B cell (primary cell): ENCODE measurements around the gene PCSK4. TPM values are rescaled to one million over a fixed set of nuclear protein-coding genes. Genes with fewer than 3 reads are reported as not detected.

Experiments used
- ATAC-seq: fragments of 200-7000 bp; cut with Tn5 transposase; one replicate; pipeline ENCODE4 v1.10.0; 2021; ENCODE audit warnings: low read depth, mild to moderate bottlenecking, moderate number of reproducible peaks, moderate library complexity
- CTCF ChIA-PET: fragments of 350-600 bp; sonication (Branson Sonifier 250); formaldehyde crosslinking; loops from one replicate; lab custom pipeline; 2021; ENCODE audit warnings: antibody characterized with exemption, inconsistent platforms; lab: Charles Lee
- POLR2A ChIA-PET: fragments of 350-600 bp; sonication (Branson Sonifier 250); formaldehyde crosslinking; loops from one replicate; lab custom pipeline; 2021; ENCODE audit warnings: antibody characterized with exemption; lab: Charles Lee
- DNase-seq: peaks from one replicate; pipeline ENCODE4 v3.0.0; 2013
- H2AFZ ChIP-seq: 2 replicates; pipeline ENCODE4 v1.6.1; 2012; ENCODE audit warnings: mild to moderate bottlenecking, low read depth, low read length; ENCODE audit not compliant: insufficient read depth, poor library complexity, severe bottlenecking
- H3K27ac ChIP-seq, 2 donors: 1 replicate in 1 of 2; 2 replicates in 1 of 2; pipeline ENCODE4 v1.5.1; 2012 to 2013; ENCODE audit warnings: low read length in 2 of 2, mild to moderate bottlenecking in 2 of 2, moderate library complexity in 1 of 2
- H3K27me3 ChIP-seq, 4 experiments: fragments of 200-600 bp in 1 of 4; sonication (generic) in 1 of 4; replicated peaks in 1 of 4; 1 replicate in 2 of 4; 2 replicates in 2 of 4; pipeline versions ENCODE4 v1.6.1 to v1.7.0; 2013 to 2016; ENCODE audit warnings: low read length in 3 of 4, mild to moderate bottlenecking in 2 of 4, mixed read lengths in 1 of 4, moderate library complexity in 1 of 4; ENCODE audit not compliant: insufficient read depth in 4 of 4, control insufficient read depth in 3 of 4; ENCODE audit errors: control extremely low read depth in 1 of 4
- H3K36me3 ChIP-seq, 2 experiments: replicated peaks in 1 of 2; 1 replicate in 1 of 2; 2 replicates in 1 of 2; pipeline versions ENCODE4 v1.6.1 to v1.7.1; 2013; ENCODE audit warnings: low read length in 1 of 2; ENCODE audit not compliant: insufficient read depth in 2 of 2, control insufficient read depth in 1 of 2; ENCODE audit errors: control extremely low read depth in 1 of 2, extremely low read depth in 1 of 2
- H3K4me1 ChIP-seq, 2 donors: fragments of 200-600 bp in 1 of 2; sonication (generic) in 1 of 2; 1 replicate in 1 of 2; 2 replicates in 1 of 2; pipeline versions ENCODE4 v1.5.1 to v1.6.1; 2013 to 2017; ENCODE audit warnings: low read length in 2 of 2; ENCODE audit not compliant: control insufficient read depth in 2 of 2, insufficient read depth in 2 of 2
- H3K4me2 ChIP-seq: replicated peaks from 2 replicates; pipeline ENCODE3; 2012; ENCODE audit warnings: mild to moderate bottlenecking, low read depth, low read length; ENCODE audit not compliant: poor library complexity, severe bottlenecking
- H3K4me3 ChIP-seq, 5 experiments: fragments of 200-600 bp in 1 of 5; sonication (generic) in 1 of 5; 1 replicate in 3 of 5; 2 replicates in 2 of 5; pipeline versions ENCODE4 v1.5.1 to v1.7.0; 2011 to 2016; ENCODE audit warnings: low read length in 4 of 5, mild to moderate bottlenecking in 4 of 5, low read depth in 2 of 5, control low read depth in 1 of 5, moderate library complexity in 1 of 5; ENCODE audit not compliant: insufficient read depth in 1 of 5; ENCODE audit errors: control extremely low read depth in 1 of 5, extremely low read depth in 1 of 5
- H3K79me2 ChIP-seq: fragments of 200-600 bp; sonication (generic); one replicate; pipeline ENCODE4 v1.6.0; 2016; ENCODE audit warnings: low read length; ENCODE audit not compliant: control insufficient read depth, insufficient read depth
- H3K9ac ChIP-seq: fragments of 200-600 bp; sonication (generic); 2 replicates; pipeline ENCODE4 v1.6.1; 2017; ENCODE audit warnings: mild to moderate bottlenecking, low read length, moderate library complexity
- H3K9me3 ChIP-seq, 3 donors: one replicate each; pipeline versions ENCODE4 v1.6.1 to v1.7.1; 2013; ENCODE audit warnings: low read length in 2 of 3; ENCODE audit not compliant: control insufficient read depth in 2 of 3, insufficient read depth in 1 of 3; ENCODE audit errors: control extremely low read depth in 1 of 3
- H4K20me1 ChIP-seq: 2 replicates; pipeline ENCODE4 v1.6.0; 2012; ENCODE audit warnings: mild to moderate bottlenecking, low read length; ENCODE audit not compliant: insufficient read depth, control insufficient read depth, poor library complexity, severe bottlenecking
- H3K27ac Mint-ChIP-seq: one replicate; pipeline ENCODE4 v1.8.0; 2021; ENCODE audit warnings: mixed read lengths
- H3K27me3 Mint-ChIP-seq: one replicate; pipeline ENCODE4 v1.8.0; 2021; ENCODE audit warnings: mixed read lengths
- H3K4me1 Mint-ChIP-seq: one replicate; pipeline ENCODE4 v1.8.0; 2021; ENCODE audit warnings: mixed read lengths
- H3K4me3 Mint-ChIP-seq: one replicate; pipeline ENCODE4 v1.8.0; 2021; ENCODE audit warnings: mixed read lengths
- H3K9me3 Mint-ChIP-seq: one replicate; pipeline ENCODE4 v1.8.0; 2022; ENCODE audit warnings: mixed read lengths; ENCODE audit not compliant: insufficient read depth
- CTCF ChIP-seq: fragments of 200-600 bp; IDR thresholded peaks from one replicate; pipeline ENCODE4 v1.8.0; 2022; ENCODE audit warnings: antibody characterized with exemption, mild to moderate bottlenecking
- EZH2 ChIP-seq: IDR thresholded peaks from 2 replicates; pipeline ENCODE4 v1.6.1; 2012; ENCODE audit warnings: borderline replicate concordance, low read depth, mild to moderate bottlenecking, moderate library complexity, low read length; ENCODE audit not compliant: insufficient read depth, poor library complexity, severe bottlenecking
- WGBS: methylation state at CpG from one replicate; pipeline ENCODE4 v1.1.5; 2013; ENCODE audit warnings: missing lambda C conversion rate; ENCODE audit not compliant: insufficient coverage; 5-methylcytosine and 5-hydroxymethylcytosine counted together
- intact Hi-C: fragments of 100-400 bp; cut with micrococcal nuclease; formaldehyde crosslinking; loops from one replicate; pipeline ENCODE4 v1.10.0; 2022
- polyA plus RNA-seq: library from polyadenylated mRNA; depleted of rRNA; stranded (reverse); fragments of >200 nt; gene quantifications from 2 replicates; pipeline ENCODE4 v1.2.3, GENCODE V29; 2012
- total RNA-seq, 2 donors: library from RNA; stranded (reverse); fragments of 120-200 nt in 1 of 2; gene quantifications; 1 replicate in 1 of 2; 2 replicates in 1 of 2; pipeline versions ENCODE4 v1.2.3 to v1.2.4, GENCODE V29; 2013 to 2022

The PCSK4 gene
- total and polyA plus RNA-seq, 2 donors (not counting 1 experiment from before 2014, with no cell fraction given) = 1.1 to 1.3 TPM

- Histone ChIP-seq H3K27ac (no peak overlapping the region), H3K36me3 (peaks cover 0 to 14% of the 10 kb centered on the region in 2 experiments), H3K4me2 (peak overlapping the region; percentile 86), H3K4me3 (peak overlapping the region in 4 of 5 experiments; percentile 36 to 69 (median 52)), H3K9ac (peak overlapping the region; percentile 61), H3K79me2 (peaks cover 6% of the 10 kb centered on the region), H4K20me1 (peaks cover 57% of the 10 kb centered on the region), H2AFZ (peak overlapping the region; percentile 69), H3K27me3 (peaks cover 0 to 42% (median 23%) of the 10 kb centered on the region in 4 experiments), H3K9me3 (peaks cover 0 to 21% (median 0%) of the 10 kb centered on the region in 3 donors), H3K4me1 (peaks cover 19 to 29% of the 10 kb centered on the region in 2 donors)
- ChIA-PET POLR2A (interaction anchor here (0.6 to 1.7 kb wide), 4 partner anchors 23 to 257 kb away, joined by 3 to 4 read pairs (median 4); no protein-coding TSS in a partner anchor), CTCF (interaction anchor here (0.8 to 2.5 kb wide), 5 partner anchors 10 to 353 kb away, joined by 3 to 11 read pairs (median 4); no protein-coding TSS in a partner anchor)
- TF ChIP-seq CTCF (peak; percentile 98), EZH2 (no peak)
- Mint-ChIP-seq H3K4me1 (peaks cover 26% of the 10 kb centered on the region), H3K4me3 (peak overlapping the region; percentile 84), H3K27ac (peak overlapping the region; percentile 20), H3K9me3 (no peaks in the 10 kb centered on the region), H3K27me3 (peaks cover 24% of the 10 kb centered on the region)
- DNase-seq (peak; percentile 86), ATAC-seq (peak; percentile 94)
- intact Hi-C loops = loop anchor here (2.0 kb wide), 1 partner anchor 33 kb away; the partner anchor contains the start of gene C19orf25
- WGBS = 3% methylated on average over 60 of the region's 70 CpGs
These were observed 44.8 kb downstream of the PCSK4 start for GRCh38 chr19:1445185-1445931.
